HG03457 (cell line): ENCODE results near the gene KRT6A.

Experiments used
- ATAC-seq: cut with Tn5 transposase; IDR thresholded peaks from one replicate; pipeline ENCODE4 v1.9.1; 2021; ENCODE audit warnings: moderate number of reproducible peaks; ENCODE audit not compliant: unreplicated experiment

KRT6A gene

GRCh38 chr12:52438305-52439301 lies 54.5 kb downstream of the KRT6A start:
- ATAC-seq = no peak

DNA sequence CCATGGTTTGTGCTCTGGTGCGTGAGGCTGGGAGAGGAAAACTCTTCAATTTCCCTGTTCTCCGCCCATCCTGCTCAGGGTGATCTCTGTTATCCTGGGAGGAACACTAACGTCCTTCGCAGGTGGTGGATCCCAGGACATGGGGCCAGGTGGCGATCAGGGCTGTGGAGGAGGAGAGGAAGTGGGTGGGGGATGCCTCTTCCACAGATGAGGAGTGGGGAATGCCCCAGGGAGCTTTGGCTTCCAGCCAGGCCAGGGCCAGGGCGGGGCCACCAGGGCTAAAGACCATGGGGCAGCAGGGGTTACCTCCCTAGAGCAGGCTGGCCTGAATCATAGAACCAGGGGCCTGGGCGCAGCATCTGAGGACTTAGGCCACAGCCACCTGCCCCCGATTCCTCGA lies 55.5 kb downstream of the KRT6A start:
- no peak for ATAC-seq
